Karpas-422 (cell line): ENCODE results near the gene UQCRFS1. TPM values are rescaled to one million over a fixed set of nuclear protein-coding genes. Genes with fewer than 3 reads are reported as not detected.
"Not testable (repeated sequence)": the region's sequence is repeated elsewhere in the genome, so short reads cannot be mapped to it uniquely, and the experiment has no call there.

Experiments used
- DNase-seq: peaks from one replicate; pipeline ENCODE4 v3.0.0-alpha.2; 2015
- H2AFZ ChIP-seq: fragments of 200-600 bp; sonication (generic); 2 replicates; pipeline ENCODE4 v1.6.1; 2014; ENCODE audit warnings: antibody characterized with exemption, low read length, mixed read lengths
- H3K27ac ChIP-seq: fragments of 200-600 bp; sonication (generic); 2 replicates; pipeline ENCODE4 v1.5.1; 2014; ENCODE audit warnings: mild to moderate bottlenecking, low read length, moderate library complexity
- H3K27me3 ChIP-seq: fragments of 200-600 bp; sonication (generic); 2 replicates; pipeline ENCODE4 v1.6.1; 2014; ENCODE audit warnings: low read length, mixed read lengths
- H3K36me3 ChIP-seq: fragments of 200-600 bp; sonication (generic); 2 replicates; pipeline ENCODE4 v1.6.1; 2014; ENCODE audit warnings: low read length, mixed read lengths; ENCODE audit not compliant: insufficient read depth
- H3K4me1 ChIP-seq: fragments of 200-600 bp; sonication (generic); 2 replicates; pipeline ENCODE4 v1.6.1; 2014; ENCODE audit warnings: mild to moderate bottlenecking, low read length, mixed read lengths
- H3K4me2 ChIP-seq: fragments of 200-600 bp; sonication (generic); 2 replicates; pipeline ENCODE4 v1.6.1; 2014; ENCODE audit warnings: low read length, low read depth, mild to moderate bottlenecking; ENCODE audit not compliant: poor library complexity, severe bottlenecking
- H3K4me3 ChIP-seq: fragments of 200-600 bp; sonication (generic); 2 replicates; pipeline ENCODE4 v1.5.1; 2014; ENCODE audit warnings: mild to moderate bottlenecking, antibody characterized with exemption, low read length, mixed read lengths
- H3K79me2 ChIP-seq: fragments of 200-600 bp; sonication (generic); 2 replicates; pipeline ENCODE4 v1.6.1; 2014; ENCODE audit warnings: mild to moderate bottlenecking, low read length, mixed read lengths
- H3K9ac ChIP-seq: fragments of 200-600 bp; sonication (generic); 2 replicates; pipeline ENCODE4 v1.6.0; 2014; ENCODE audit warnings: low read length
- H3K9me2 ChIP-seq: fragments of 200-600 bp; sonication (generic), shearing (Covaris generic); replicated peaks from 2 replicates; pipeline ENCODE4 v1.6.0; 2014; ENCODE audit warnings: mild to moderate bottlenecking, low read length, moderate library complexity; ENCODE audit not compliant: insufficient read depth
- H3K9me3 ChIP-seq: fragments of 300-700, 200-600 bp; sonication (generic); 2 replicates; pipeline ENCODE4 v1.6.1; 2014; ENCODE audit warnings: low read length, mixed read lengths
- H4K20me1 ChIP-seq: fragments of 200-600 bp; sonication (generic); 2 replicates; pipeline ENCODE4 v1.6.1; 2014; ENCODE audit warnings: mild to moderate bottlenecking, antibody characterized with exemption, low read length, low read depth; ENCODE audit not compliant: insufficient read depth
- total RNA-seq: library from RNA; depleted of rRNA; stranded (reverse); fragments of >200 nt; shearing (Covaris generic); gene quantifications from 2 replicates; pipeline ENCODE4 v1.2.3, GENCODE V29; 2014; ENCODE audit warnings: low replicate concordance

UQCRFS1 gene
- total RNA-seq, 1 experiment from 2014 or later: 38.2 TPM

DNA sequence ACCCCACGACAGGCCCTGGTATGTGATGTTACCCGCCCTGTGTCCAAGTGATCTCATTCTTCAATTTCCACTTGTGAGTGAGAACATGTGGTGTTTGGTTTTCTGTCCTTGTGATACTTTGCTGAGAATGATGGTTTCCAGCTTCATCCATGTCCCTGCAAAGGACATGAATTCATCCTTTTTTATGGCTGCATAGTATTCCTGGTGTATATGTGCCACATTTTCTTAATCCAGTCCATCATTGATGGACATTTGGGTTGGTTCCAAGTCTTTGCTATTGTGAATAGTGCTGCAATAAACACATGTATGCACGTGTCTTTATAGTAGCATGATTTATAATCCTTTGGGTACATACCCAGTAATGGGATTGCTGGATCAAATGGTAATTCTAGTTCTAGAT lies 36.8 kb upstream of the UQCRFS1 start:
- H4K20me1 ChIP-seq, H3K36me3 ChIP-seq, H3K79me2 ChIP-seq, H3K27me3 ChIP-seq, H3K27ac ChIP-seq, H3K9me2 ChIP-seq, H3K4me2 ChIP-seq, H3K9me3 ChIP-seq, H3K4me3 ChIP-seq, DNase-seq, H3K4me1 ChIP-seq, H2AFZ ChIP-seq, H3K9ac ChIP-seq: not testable (repeated sequence)

DNA sequence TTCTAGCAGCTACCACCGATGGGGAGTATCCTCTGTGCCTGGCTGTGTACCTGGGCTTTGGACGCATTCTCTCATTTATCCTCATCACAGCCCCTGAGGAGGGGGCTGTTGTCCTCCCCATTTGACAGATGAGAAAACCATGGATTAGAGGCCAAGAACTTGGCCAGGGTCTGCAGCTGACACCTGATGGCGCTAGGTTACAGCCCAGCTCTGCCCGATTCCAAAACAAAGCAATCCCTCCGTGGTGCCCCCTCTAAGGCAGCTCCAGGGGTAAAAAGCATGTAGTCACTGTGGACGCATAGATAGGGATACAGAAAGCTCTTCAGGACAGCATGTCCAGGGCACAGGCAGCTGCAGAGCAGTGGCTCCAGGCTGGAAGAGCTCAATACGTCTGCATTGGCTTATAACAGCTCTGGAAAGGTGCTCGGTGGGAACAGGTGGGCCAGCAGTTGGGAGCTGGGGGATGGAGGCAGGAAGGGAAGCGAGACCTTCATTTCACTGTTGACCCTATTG lies 35.4 kb upstream of the UQCRFS1 start:
- DNase-seq: no peak
- H3K4me3 ChIP-seq: no peak overlapping the region
- H3K4me1 ChIP-seq: no peaks in the 10 kb centered on the region
- no peaks in the 10 kb centered on the region for H3K79me2 ChIP-seq
- no peaks in the 10 kb centered on the region for H3K9me2 ChIP-seq
- H4K20me1 ChIP-seq: no peaks in the 10 kb centered on the region
- no peaks in the 10 kb centered on the region for H3K9me3 ChIP-seq
- H3K27me3 ChIP-seq: no peaks in the 10 kb centered on the region
- no peak overlapping the region for H3K4me2 ChIP-seq
- H3K27ac ChIP-seq: no peak overlapping the region
- H3K9ac ChIP-seq: no peak overlapping the region
- no peaks in the 10 kb centered on the region for H3K36me3 ChIP-seq
- no peak overlapping the region for H2AFZ ChIP-seq

DNA sequence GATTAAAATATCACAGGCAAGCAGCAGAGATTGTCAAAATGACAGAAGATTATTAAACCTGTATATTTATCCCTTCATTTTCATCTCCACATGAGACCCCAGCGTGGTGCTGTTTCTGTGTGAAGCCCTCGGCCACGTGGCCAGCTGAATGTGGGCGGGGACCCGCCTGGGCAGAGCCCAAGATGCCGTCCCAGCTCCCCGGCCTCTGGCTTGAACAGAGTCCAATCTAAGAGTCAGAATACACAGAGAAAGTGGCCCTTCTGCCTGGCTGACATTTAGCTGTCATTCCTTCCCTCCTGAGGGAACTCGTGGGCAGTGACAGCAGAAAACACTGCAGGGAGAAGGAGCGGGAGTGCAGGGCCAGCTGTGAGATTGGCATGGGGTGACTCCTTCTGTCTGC lies 34.9 kb upstream of the UQCRFS1 start:
- H4K20me1 ChIP-seq: no peaks in the 10 kb centered on the region
- H3K9me3 ChIP-seq: no peaks in the 10 kb centered on the region
- H3K79me2 ChIP-seq: no peaks in the 10 kb centered on the region
- no peaks in the 10 kb centered on the region for H3K4me1 ChIP-seq
- H3K4me3 ChIP-seq: no peak overlapping the region
- no peaks in the 10 kb centered on the region for H3K9me2 ChIP-seq
- no peak overlapping the region for H2AFZ ChIP-seq
- no peak for DNase-seq
- no peak overlapping the region for H3K27ac ChIP-seq
- no peaks in the 10 kb centered on the region for H3K36me3 ChIP-seq
- no peaks in the 10 kb centered on the region for H3K27me3 ChIP-seq
- no peak overlapping the region for H3K4me2 ChIP-seq
- H3K9ac ChIP-seq: no peak overlapping the region

DNA sequence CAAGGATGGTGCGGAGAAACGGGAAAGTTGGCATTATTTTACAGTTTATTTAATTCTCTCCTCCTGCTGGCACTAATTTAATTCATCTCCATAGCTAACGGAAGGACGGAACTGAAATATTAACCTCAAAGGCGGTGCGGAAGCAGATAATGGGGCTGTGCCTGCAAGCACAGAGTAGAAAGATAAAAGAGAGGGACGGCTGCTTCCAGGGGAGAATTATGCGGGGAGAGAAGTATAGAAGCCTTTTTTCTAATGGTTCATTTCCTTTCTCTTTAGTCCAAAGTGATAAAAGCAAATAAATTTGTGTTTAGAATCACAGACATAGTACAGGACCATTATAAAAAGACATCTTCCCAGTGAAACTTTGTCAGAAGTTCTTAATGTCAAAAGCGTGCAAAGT lies 34.5 kb upstream of the UQCRFS1 start:
- H3K79me2 ChIP-seq: no peaks in the 10 kb centered on the region
- H2AFZ ChIP-seq: no peak overlapping the region
- H3K9ac ChIP-seq: no peak overlapping the region
- H4K20me1 ChIP-seq: no peaks in the 10 kb centered on the region
- H3K27me3 ChIP-seq: no peaks in the 10 kb centered on the region
- H3K4me1 ChIP-seq: no peaks in the 10 kb centered on the region
- H3K4me3 ChIP-seq: no peak overlapping the region
- no peaks in the 10 kb centered on the region for H3K9me2 ChIP-seq
- no peaks in the 10 kb centered on the region for H3K9me3 ChIP-seq
- H3K4me2 ChIP-seq: no peak overlapping the region
- no peak for DNase-seq
- H3K27ac ChIP-seq: no peak overlapping the region
- H3K36me3 ChIP-seq: no peaks in the 10 kb centered on the region

DNA sequence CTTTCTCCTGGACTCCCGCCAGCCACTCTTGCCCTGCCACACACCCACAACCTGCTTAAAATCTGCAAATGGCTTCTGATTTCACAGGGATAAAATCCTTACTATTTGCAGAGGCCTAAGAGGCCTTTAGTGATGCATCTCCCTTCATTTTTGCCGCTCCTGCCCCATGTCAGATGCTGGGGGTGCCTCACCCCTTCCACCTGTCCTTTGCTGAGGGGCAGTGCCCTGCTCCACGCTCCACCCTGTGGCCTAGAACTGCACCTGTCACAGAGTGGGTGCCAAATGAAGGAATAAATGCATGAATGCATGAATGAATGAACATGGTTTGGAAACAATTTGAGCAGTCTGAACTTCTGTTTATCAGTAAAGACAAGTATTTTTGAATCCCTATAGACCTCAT lies 34.1 kb upstream of the UQCRFS1 start:
- H3K9me3 ChIP-seq: no peaks in the 10 kb centered on the region
- no peaks in the 10 kb centered on the region for H3K79me2 ChIP-seq
- no peaks in the 10 kb centered on the region for H4K20me1 ChIP-seq
- H3K36me3 ChIP-seq: no peaks in the 10 kb centered on the region
- no peak overlapping the region for H3K9ac ChIP-seq
- no peak for DNase-seq
- H3K4me1 ChIP-seq: no peaks in the 10 kb centered on the region
- H3K9me2 ChIP-seq: no peaks in the 10 kb centered on the region
- H3K27me3 ChIP-seq: no peaks in the 10 kb centered on the region
- no peak overlapping the region for H3K27ac ChIP-seq
- H3K4me3 ChIP-seq: no peak overlapping the region
- H3K4me2 ChIP-seq: no peak overlapping the region
- no peak overlapping the region for H2AFZ ChIP-seq

DNA sequence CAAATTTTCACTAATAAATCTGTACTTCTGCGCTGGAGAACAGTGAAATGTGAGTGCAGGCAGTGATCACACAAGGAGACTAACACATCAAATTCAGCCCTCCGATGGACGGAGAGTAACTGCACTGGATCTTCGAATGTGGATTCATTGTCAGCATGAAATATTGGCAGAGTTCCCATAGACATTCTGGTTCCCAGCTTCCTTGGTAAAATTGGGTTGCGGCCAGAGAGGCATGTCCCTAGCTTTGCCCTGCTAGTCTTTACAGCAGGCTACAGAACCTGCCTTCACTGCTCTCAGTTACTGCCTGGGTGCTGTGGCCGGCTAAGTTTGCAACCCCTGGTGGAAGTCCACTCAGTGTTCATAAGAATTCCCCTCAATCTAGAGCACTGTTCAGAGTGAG lies 32.3 kb upstream of the UQCRFS1 start:
- no peaks in the 10 kb centered on the region for H3K9me3 ChIP-seq
- H3K27me3 ChIP-seq: no peaks in the 10 kb centered on the region
- no peaks in the 10 kb centered on the region for H3K4me1 ChIP-seq
- no peak overlapping the region for H3K9ac ChIP-seq
- H2AFZ ChIP-seq: no peak overlapping the region
- no peaks in the 10 kb centered on the region for H3K79me2 ChIP-seq
- DNase-seq: no peak
- H3K36me3 ChIP-seq: no peaks in the 10 kb centered on the region
- no peak overlapping the region for H3K4me2 ChIP-seq
- H3K27ac ChIP-seq: no peak overlapping the region
- H3K9me2 ChIP-seq: no peaks in the 10 kb centered on the region
- no peaks in the 10 kb centered on the region for H4K20me1 ChIP-seq
- H3K4me3 ChIP-seq: no peak overlapping the region

DNA sequence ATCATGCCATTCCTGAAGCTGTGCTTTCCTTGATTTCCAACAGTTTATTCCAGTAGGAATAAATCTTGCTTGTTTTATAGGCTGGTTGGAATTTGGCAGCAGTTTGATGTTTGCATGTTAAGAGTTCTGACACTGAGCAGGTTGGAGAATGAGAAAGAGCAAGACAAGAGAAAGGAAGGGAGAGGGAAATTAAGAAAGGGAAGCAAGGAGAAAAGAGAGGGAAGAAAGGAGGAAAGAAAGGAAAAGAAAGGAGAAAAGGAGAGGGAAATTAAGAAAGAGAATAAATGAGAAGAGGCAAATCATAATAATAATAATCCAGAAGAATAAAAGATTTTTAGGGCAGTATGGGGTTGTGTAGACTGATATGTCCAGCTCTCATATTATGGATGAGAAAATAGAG lies 28.4 kb upstream of the UQCRFS1 start:
- Histone ChIP-seq H3K4me3 (no peak overlapping the region), H3K79me2 (no peaks in the 10 kb centered on the region), H4K20me1 (no peaks in the 10 kb centered on the region), H3K27ac (no peak overlapping the region), H2AFZ (no peak overlapping the region), H3K36me3 (no peaks in the 10 kb centered on the region), H3K9ac (no peak overlapping the region), H3K9me2 (no peaks in the 10 kb centered on the region), H3K4me1 (no peaks in the 10 kb centered on the region), H3K4me2 (no peak overlapping the region), H3K27me3 (no peaks in the 10 kb centered on the region), H3K9me3 (no peaks in the 10 kb centered on the region)
- DNase-seq: no peak

DNA sequence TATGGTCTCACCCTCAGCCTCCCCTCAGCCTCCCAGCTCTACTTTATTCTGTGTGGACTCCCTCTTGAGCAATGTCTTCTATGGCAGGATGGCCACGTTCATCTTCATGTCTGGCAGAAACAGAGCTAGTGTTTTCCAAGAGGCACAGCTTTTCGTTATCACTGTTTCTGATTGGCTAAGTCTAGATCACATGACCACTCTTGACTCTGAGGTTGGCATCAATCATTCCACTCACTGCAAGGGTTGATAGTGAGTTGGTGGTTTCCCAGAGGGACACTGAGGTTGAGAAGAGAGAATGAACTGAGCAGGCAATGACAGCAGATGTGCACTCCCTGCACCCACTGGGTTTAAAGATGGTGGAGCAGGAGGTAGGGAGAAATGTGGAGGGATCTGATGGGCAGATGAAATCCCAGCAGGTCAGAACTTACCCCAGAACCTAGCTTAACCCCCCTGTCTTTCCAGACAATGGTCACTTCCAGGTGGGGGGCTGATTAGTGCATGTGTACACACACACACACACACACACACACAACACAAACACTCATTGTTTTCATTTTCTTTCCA lies 26.3 kb upstream of the UQCRFS1 start:
- no peak overlapping the region for H3K4me2 ChIP-seq
- H3K27me3 ChIP-seq: no peaks in the 10 kb centered on the region
- H3K36me3 ChIP-seq: no peaks in the 10 kb centered on the region
- H4K20me1 ChIP-seq: no peaks in the 10 kb centered on the region
- no peaks in the 10 kb centered on the region for H3K9me3 ChIP-seq
- H3K9me2 ChIP-seq: no peaks in the 10 kb centered on the region
- no peaks in the 10 kb centered on the region for H3K4me1 ChIP-seq
- DNase-seq: no peak
- no peaks in the 10 kb centered on the region for H3K79me2 ChIP-seq
- no peak overlapping the region for H3K9ac ChIP-seq
- no peak overlapping the region for H3K4me3 ChIP-seq
- no peak overlapping the region for H3K27ac ChIP-seq
- no peak overlapping the region for H2AFZ ChIP-seq

DNA sequence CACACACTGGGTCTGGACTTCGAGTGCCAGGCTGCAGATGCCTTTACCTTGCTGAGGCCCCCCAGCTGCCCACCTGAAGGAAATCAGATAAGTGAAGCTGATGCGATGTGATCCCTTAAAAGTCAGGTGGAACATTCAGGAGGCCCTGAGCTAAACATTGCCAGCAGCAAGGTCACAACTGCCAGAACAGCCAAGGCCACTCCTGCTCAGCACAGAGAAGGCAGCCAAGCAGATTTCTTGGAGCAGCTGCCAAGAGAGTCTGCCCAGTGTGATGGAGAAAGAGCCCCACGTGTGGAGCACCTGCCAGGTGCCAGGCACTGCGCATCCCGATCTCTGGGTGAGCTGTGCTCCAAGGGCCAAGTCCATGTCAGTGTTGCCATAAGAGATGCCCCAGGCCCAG lies 20.6 kb upstream of the UQCRFS1 start:
- no peak for DNase-seq
- Histone ChIP-seq H3K9me2 (no peaks in the 10 kb centered on the region), H4K20me1 (no peaks in the 10 kb centered on the region), H3K4me1 (no peaks in the 10 kb centered on the region), H3K4me3 (no peak overlapping the region), H3K27ac (no peak overlapping the region), H3K27me3 (no peaks in the 10 kb centered on the region), H3K79me2 (no peaks in the 10 kb centered on the region), H3K9me3 (no peaks in the 10 kb centered on the region), H2AFZ (no peak overlapping the region), H3K36me3 (no peaks in the 10 kb centered on the region), H3K9ac (no peak overlapping the region), H3K4me2 (no peak overlapping the region)
